ENCODE measurements around the gene CCNI. TPM values are rescaled to one million over a fixed set of nuclear protein-coding genes. Genes with fewer than 3 reads are reported as not detected.

Gene CCNI
- total RNA-seq, 1 experiment from 2014 or later = 208 TPM

GRCh38 chr4:77117721-77118120 is 41.9 kb upstream of the CCNI start:
- no peak overlapping the region for H3K27ac ChIP-seq (ENCODE audit: low read depth, low read length)
- RAD21 ChIA-PET (ENCODE audit: low non-redundant PET in 1 of 2, low total read pairs in 2 of 2, uncharacterized antibody in 2 of 2, unreplicated experiment in 2 of 2) = no interaction called here
- H3K4me2 ChIP-seq (ENCODE audit: low read length) = no peak overlapping the region
- no peaks in the 10 kb centered on the region for H3K79me2 ChIP-seq (ENCODE audit: insufficient read depth, low read length)
- no peaks in the 10 kb centered on the region for H3K9me3 ChIP-seq (ENCODE audit: control insufficient read depth in 1 of 2, insufficient read depth in 1 of 2, low read depth in 1 of 2, low read length in 2 of 2)
- CTCF ChIA-PET = no interaction called here
- DNase-seq (ENCODE audit: low read depth, low spot score) (no peak), ATAC-seq (no peak)
- H3K27me3 ChIP-seq (ENCODE audit: insufficient read depth, low read length) = no peaks in the 10 kb centered on the region
- no peak overlapping the region for H3K9ac ChIP-seq (ENCODE audit: low read length)
- H3K4me3 ChIP-seq (replicated peaks in 1 of 2; ENCODE audit: low read depth in 1 of 2, low read length in 2 of 2) = no peak overlapping the region
- no peaks in the 10 kb centered on the region for H3K9me2 ChIP-seq (ENCODE audit: insufficient read depth)
- BruUV-seq (replicated peaks) = no TSS peak
- intact Hi-C loops (cut with micrococcal nuclease) = no loop called here
- H2AFZ ChIP-seq (ENCODE audit: low read depth, low read length, poor library complexity, severe bottlenecking) = no peak overlapping the region
- no peaks in the 10 kb centered on the region for H3K36me3 ChIP-seq (ENCODE audit: control insufficient read depth in 1 of 2, insufficient read depth in 2 of 2, low read length in 2 of 2)
- no peak for TF ChIP-seq ZBTB33 (IDR thresholded peaks at IDR 0.05; ENCODE audit: extremely low read depth, insufficient replicate concordance, low read length)
- TF ChIP-seq EZH2 (IDR thresholded peaks at IDR 0.05) = no peak
- POLR2A ChIA-PET = no interaction called here
- H4K20me1 ChIP-seq (ENCODE audit: insufficient read depth) = no peaks in the 10 kb centered on the region
- no peaks in the 10 kb centered on the region for H3K4me1 ChIP-seq (ENCODE audit: control insufficient read depth in 1 of 2, insufficient read depth in 2 of 2, low read length in 2 of 2)

DNA sequence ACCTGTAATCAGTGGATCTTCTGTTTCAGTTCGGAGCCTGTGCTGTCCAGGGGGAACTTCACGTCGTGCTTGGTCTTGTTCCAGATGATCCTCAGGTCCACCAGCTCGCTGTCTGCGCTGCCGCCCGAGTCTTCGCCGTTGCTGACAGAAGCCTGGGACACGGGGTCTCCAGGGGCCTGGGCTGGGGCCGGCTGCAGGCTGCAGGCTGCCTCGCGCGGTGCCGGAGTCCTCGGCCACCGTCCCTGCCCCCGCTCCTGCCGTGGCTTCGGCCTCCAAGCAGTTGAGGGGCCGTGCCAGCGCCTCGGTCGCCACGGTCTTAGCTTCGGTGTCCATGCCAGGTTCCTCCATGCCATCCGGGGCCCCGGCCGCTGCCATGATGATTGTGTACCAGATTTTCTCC is 37.3 kb upstream of the CCNI start:
- Histone ChIP-seq H3K9ac (ENCODE audit: low read length) (no peak overlapping the region), H3K79me2 (ENCODE audit: insufficient read depth, low read length) (no peaks in the 10 kb centered on the region), H3K9me3 (ENCODE audit: control insufficient read depth in 1 of 2, insufficient read depth in 1 of 2, low read depth in 1 of 2, low read length in 2 of 2) (no peaks in the 10 kb centered on the region), H2AFZ (ENCODE audit: low read depth, low read length, poor library complexity, severe bottlenecking) (no peak overlapping the region), H3K4me3 (replicated peaks in 1 of 2; ENCODE audit: low read depth in 1 of 2, low read length in 2 of 2) (no peak overlapping the region), H3K9me2 (ENCODE audit: insufficient read depth) (no peaks in the 10 kb centered on the region), H3K27me3 (ENCODE audit: insufficient read depth, low read length) (no peaks in the 10 kb centered on the region), H3K4me2 (ENCODE audit: low read length) (no peak overlapping the region), H3K36me3 (ENCODE audit: control insufficient read depth in 1 of 2, insufficient read depth in 2 of 2, low read length in 2 of 2) (no peaks in the 10 kb centered on the region), H3K27ac (ENCODE audit: low read depth, low read length) (no peak overlapping the region), H4K20me1 (ENCODE audit: insufficient read depth) (no peaks in the 10 kb centered on the region), H3K4me1 (ENCODE audit: control insufficient read depth in 1 of 2, insufficient read depth in 2 of 2, low read length in 2 of 2) (no peaks in the 10 kb centered on the region)
- ChIA-PET POLR2A (no interaction called here), RAD21 (ENCODE audit: low non-redundant PET in 1 of 2, low total read pairs in 2 of 2, uncharacterized antibody in 2 of 2, unreplicated experiment in 2 of 2) (no interaction called here), CTCF (no interaction called here)
- DNase-seq (ENCODE audit: low read depth, low spot score) = no peak
- intact Hi-C loops (cut with micrococcal nuclease) = no loop called here
- no TSS peak for BruUV-seq (replicated peaks)
- ATAC-seq = no peak
- TF ChIP-seq TCF7L2 (IDR thresholded peaks at IDR 0.05; ENCODE audit: borderline replicate concordance, extremely low read depth, insufficient read depth, insufficient read length) = no peak
- no peak for TF ChIP-seq YY1 (IDR thresholded peaks at IDR 0.05; ENCODE audit: extremely low read depth, insufficient replicate concordance, low read depth, low read length)
- TF ChIP-seq, protein P1, sequence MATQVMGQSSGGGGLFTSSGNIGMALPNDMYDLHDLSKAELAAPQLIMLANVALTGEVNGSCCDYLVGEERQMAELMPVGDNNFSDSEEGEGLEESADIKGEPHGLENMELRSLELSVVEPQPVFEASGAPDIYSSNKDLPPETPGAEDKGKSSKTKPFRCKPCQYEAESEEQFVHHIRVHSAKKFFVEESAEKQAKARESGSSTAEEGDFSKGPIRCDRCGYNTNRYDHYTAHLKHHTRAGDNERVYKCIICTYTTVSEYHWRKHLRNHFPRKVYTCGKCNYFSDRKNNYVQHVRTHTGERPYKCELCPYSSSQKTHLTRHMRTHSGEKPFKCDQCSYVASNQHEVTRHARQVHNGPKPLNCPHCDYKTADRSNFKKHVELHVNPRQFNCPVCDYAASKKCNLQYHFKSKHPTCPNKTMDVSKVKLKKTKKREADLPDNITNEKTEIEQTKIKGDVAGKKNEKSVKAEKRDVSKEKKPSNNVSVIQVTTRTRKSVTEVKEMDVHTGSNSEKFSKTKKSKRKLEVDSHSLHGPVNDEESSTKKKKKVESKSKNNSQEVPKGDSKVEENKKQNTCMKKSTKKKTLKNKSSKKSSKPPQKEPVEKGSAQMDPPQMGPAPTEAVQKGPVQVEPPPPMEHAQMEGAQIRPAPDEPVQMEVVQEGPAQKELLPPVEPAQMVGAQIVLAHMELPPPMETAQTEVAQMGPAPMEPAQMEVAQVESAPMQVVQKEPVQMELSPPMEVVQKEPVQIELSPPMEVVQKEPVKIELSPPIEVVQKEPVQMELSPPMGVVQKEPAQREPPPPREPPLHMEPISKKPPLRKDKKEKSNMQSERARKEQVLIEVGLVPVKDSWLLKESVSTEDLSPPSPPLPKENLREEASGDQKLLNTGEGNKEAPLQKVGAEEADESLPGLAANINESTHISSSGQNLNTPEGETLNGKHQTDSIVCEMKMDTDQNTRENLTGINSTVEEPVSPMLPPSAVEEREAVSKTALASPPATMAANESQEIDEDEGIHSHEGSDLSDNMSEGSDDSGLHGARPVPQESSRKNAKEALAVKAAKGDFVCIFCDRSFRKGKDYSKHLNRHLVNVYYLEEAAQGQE (IDR thresholded peaks at IDR 0.05; ENCODE audit: low read depth) = no peak
- TF ChIP-seq SRF (IDR thresholded peaks at IDR 0.05; ENCODE audit: low read depth) = no peak
- TF ChIP-seq ZFX (IDR thresholded peaks at IDR 0.05) = no peak
- no peak for TF ChIP-seq ATF3 (IDR thresholded peaks at IDR 0.05)
- TF ChIP-seq, protein P2, sequence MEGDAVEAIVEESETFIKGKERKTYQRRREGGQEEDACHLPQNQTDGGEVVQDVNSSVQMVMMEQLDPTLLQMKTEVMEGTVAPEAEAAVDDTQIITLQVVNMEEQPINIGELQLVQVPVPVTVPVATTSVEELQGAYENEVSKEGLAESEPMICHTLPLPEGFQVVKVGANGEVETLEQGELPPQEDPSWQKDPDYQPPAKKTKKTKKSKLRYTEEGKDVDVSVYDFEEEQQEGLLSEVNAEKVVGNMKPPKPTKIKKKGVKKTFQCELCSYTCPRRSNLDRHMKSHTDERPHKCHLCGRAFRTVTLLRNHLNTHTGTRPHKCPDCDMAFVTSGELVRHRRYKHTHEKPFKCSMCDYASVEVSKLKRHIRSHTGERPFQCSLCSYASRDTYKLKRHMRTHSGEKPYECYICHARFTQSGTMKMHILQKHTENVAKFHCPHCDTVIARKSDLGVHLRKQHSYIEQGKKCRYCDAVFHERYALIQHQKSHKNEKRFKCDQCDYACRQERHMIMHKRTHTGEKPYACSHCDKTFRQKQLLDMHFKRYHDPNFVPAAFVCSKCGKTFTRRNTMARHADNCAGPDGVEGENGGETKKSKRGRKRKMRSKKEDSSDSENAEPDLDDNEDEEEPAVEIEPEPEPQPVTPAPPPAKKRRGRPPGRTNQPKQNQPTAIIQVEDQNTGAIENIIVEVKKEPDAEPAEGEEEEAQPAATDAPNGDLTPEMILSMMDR (IDR thresholded peaks at IDR 0.05 in 2 of 3, conservative IDR thresholded peaks at IDR 0.05 in 1 of 3; ENCODE audit: borderline replicate concordance in 1 of 3, insufficient read depth in 1 of 3, low read depth in 2 of 3, low read length in 2 of 3) = no peak
- TF ChIP-seq FOSL1 (IDR thresholded peaks at IDR 0.05; ENCODE audit: low read depth) = no peak
- no peak for TF ChIP-seq ZNF274 (IDR thresholded peaks at IDR 0.05; ENCODE audit: low read depth, low read length)
- TF ChIP-seq RAD21 (IDR thresholded peaks at IDR 0.05; ENCODE audit: low read depth) = no peak
- TF ChIP-seq CEBPB (IDR thresholded peaks at IDR 0.05; ENCODE audit: low read depth) = no peak
